HEK293 (cell line): ENCODE data around the gene SETD1A.
"Not testable (repeated sequence)": the region's sequence is repeated elsewhere in the genome, so short reads cannot be mapped to it uniquely, and the experiment has no call there.

Experiments
- CTCF ChIA-PET: fragments of 350-600 bp; formaldehyde crosslinking; extraction: SDS; loops from one replicate; lab custom pipeline; 2021; ENCODE audit warnings: antibody characterized with exemption; lab: Yijun Ruan, JAX
- POLR2A ChIA-PET: fragments of 300-600 bp; formaldehyde crosslinking; extraction: SDS; loops from one replicate; lab custom pipeline; 2020; ENCODE audit warnings: antibody characterized with exemption, inconsistent platforms; lab: Yijun Ruan, JAX
- H3K27ac ChIP-seq: fragments of 200-500 bp; sonication (Bioruptor generic); 2 replicates; pipeline ENCODE4 v1.5.1; 2014; ENCODE audit warnings: low read depth, low read length, control low read depth, inconsistent platforms; ENCODE audit errors: extremely low read depth
- H3K36me3 ChIP-seq, 2 experiments: fragments of 200-500 bp in 1 of 2; sonication (Bioruptor generic) in 1 of 2; 1 replicate in 1 of 2; 2 replicates in 1 of 2; pipeline ENCODE4 v1.5.1; 2014 to 2017; ENCODE audit warnings: inconsistent platforms in 2 of 2, low read length in 2 of 2; ENCODE audit not compliant: control insufficient read depth in 2 of 2, insufficient read depth in 1 of 2
- H3K4me1 ChIP-seq: fragments of 200-500 bp; sonication (Bioruptor generic); 2 replicates; pipeline ENCODE4 v1.5.1; 2014; ENCODE audit warnings: mild to moderate bottlenecking, low read length, inconsistent platforms; ENCODE audit not compliant: control insufficient read depth, insufficient read depth
- H3K4me3 ChIP-seq: 2 replicates; pipeline ENCODE4 v1.5.1; 2011; ENCODE audit warnings: low read depth, mild to moderate bottlenecking, control low read depth, low read length, moderate library complexity
- H3K9me3 ChIP-seq: fragments of 200-500 bp; sonication (Bioruptor generic); 2 replicates; pipeline ENCODE4 v1.5.1; 2014; ENCODE audit warnings: low read depth, low read length, inconsistent platforms; ENCODE audit not compliant: control insufficient read depth, insufficient read depth
- ATF2 ChIP-seq: fragments of 450-650 bp; formaldehyde crosslinking; IDR thresholded peaks from 2 replicates; pipeline ENCODE4 v1.5.1; 2016; ENCODE audit warnings: missing biosample characterization, missing genetic modification characterization, low read depth
- GLI2 ChIP-seq: fragments of 450-650 bp; formaldehyde crosslinking; IDR thresholded peaks from 2 replicates; pipeline ENCODE4; 2017; ENCODE audit warnings: missing biosample characterization, missing genetic modification characterization, low read depth, borderline replicate concordance
- PRDM1 ChIP-seq: fragments of 450-650 bp; formaldehyde crosslinking; IDR thresholded peaks from 2 replicates; pipeline ENCODE4; 2016; ENCODE audit warnings: missing biosample characterization, missing genetic modification characterization
- ZBTB17 ChIP-seq: fragments of 450-650 bp; formaldehyde crosslinking; IDR thresholded peaks from 2 replicates; pipeline ENCODE4 v1.5.1; 2016; ENCODE audit warnings: missing biosample characterization, missing genetic modification characterization
- ZEB2 ChIP-seq: fragments of 450-650 bp; formaldehyde crosslinking; IDR thresholded peaks from 2 replicates; pipeline ENCODE4 v1.5.1; 2016; ENCODE audit warnings: missing biosample characterization, missing genetic modification characterization
- ZNF239 ChIP-seq: fragments of 450-650 bp; formaldehyde crosslinking; IDR thresholded peaks from 2 replicates; pipeline ENCODE4 v1.5.1; 2016; ENCODE audit warnings: missing biosample characterization, missing genetic modification characterization
- ZNF24 ChIP-seq: fragments of 450-650 bp; formaldehyde crosslinking; IDR thresholded peaks from 2 replicates; pipeline ENCODE4 v1.5.1; 2016; ENCODE audit warnings: missing biosample characterization, missing genetic modification characterization
- ZNF394 ChIP-seq: fragments of 450-650 bp; formaldehyde crosslinking; IDR thresholded peaks from 2 replicates; pipeline ENCODE4 v1.5.1; 2016; ENCODE audit warnings: missing biosample characterization, missing genetic modification characterization, mild to moderate bottlenecking, moderate library complexity, borderline replicate concordance
- ZNF585B ChIP-seq: fragments of 450-650 bp; formaldehyde crosslinking; IDR thresholded peaks from 2 replicates; pipeline ENCODE4 v1.5.1; 2016; ENCODE audit warnings: missing biosample characterization, missing genetic modification characterization
- ZNF596 ChIP-seq: fragments of 450-650 bp; IDR thresholded peaks from 2 replicates; pipeline ENCODE4 v1.5.0; 2018; ENCODE audit warnings: missing biosample characterization, mild to moderate bottlenecking, missing genetic modification characterization, moderate library complexity
- ZNF600 ChIP-seq: fragments of 450-650 bp; formaldehyde crosslinking; IDR thresholded peaks from 2 replicates; pipeline ENCODE4 v1.5.1; 2016; ENCODE audit warnings: missing biosample characterization, missing genetic modification characterization
- ZNF629 ChIP-seq: fragments of 450-650 bp; formaldehyde crosslinking; IDR thresholded peaks from 2 replicates; pipeline ENCODE4 v1.5.1; 2017; ENCODE audit warnings: missing biosample characterization, missing genetic modification characterization
- ZNF639 ChIP-seq: fragments of 450-650 bp; formaldehyde crosslinking; IDR thresholded peaks from 2 replicates; pipeline ENCODE4 v1.5.1; 2016; ENCODE audit warnings: missing biosample characterization, missing genetic modification characterization
- ZNF654 ChIP-seq: fragments of 450-650 bp; formaldehyde crosslinking; IDR thresholded peaks from 2 replicates; pipeline ENCODE4 v1.5.1; 2016; ENCODE audit warnings: low read depth, missing biosample characterization, missing genetic modification characterization
- ZSCAN4 ChIP-seq: fragments of 450-650 bp; formaldehyde crosslinking; IDR thresholded peaks from 2 replicates; pipeline ENCODE4 v1.5.1; 2017; ENCODE audit warnings: missing biosample characterization, missing genetic modification characterization
- TF ChIP-seq, protein P1 (sequence below): fragments of 450-650 bp; formaldehyde crosslinking; IDR thresholded peaks from 2 replicates; pipeline ENCODE4 v1.5.1; 2016; ENCODE audit warnings: missing biosample characterization, missing genetic modification characterization

Gene SETD1A

GRCh38 chr16:30934827-30935557 lies 22.6 kb upstream of the SETD1A start (continued):
- TF ChIP-seq ZSCAN4 (tag by site-specific recombination) (no peak), ZNF585B (tag by site-specific recombination) (no peak), ZEB2 (tag by site-specific recombination) (peak; percentile 72), GLI2 (tag by site-specific recombination) (no peak), PRDM1 (tag by site-specific recombination) (peak; percentile 86), ATF2 (tag by site-specific recombination) (0 out of 2 replicates have a peak, but pooled peaks have one; percentile 7), ZNF394 (tag by site-specific recombination) (no peak), ZNF596 (tag by site-specific recombination) (no peak), ZNF629 (tag by site-specific recombination) (peak; percentile 28; the same call in 1 of the 2 replicates), ZBTB17 (peak; percentile 75), ZNF654 (peak; percentile 89), ZNF239 (tag by site-specific recombination) (no peak), ZNF24 (tag by site-specific recombination) (peak; percentile 97)
- TF ChIP-seq, protein P1, sequence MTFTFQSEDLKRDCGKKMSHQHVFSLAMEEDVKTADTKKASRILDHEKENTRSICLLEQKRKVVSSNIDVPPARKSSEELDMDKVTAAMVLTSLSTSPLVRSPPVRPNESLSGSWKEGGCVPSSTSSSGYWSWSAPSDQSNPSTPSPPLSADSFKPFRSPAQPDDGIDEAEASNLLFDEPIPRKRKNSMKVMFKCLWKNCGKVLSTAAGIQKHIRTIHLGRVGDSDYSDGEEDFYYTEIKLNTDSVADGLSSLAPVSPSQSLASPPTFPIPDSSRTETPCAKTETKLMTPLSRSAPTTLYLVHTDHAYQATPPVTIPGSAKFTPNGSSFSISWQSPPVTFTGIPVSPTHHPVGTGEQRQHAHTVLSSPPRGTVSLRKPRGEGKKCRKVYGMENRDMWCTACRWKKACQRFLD (tag by site-specific recombination) = no peak

DNA sequence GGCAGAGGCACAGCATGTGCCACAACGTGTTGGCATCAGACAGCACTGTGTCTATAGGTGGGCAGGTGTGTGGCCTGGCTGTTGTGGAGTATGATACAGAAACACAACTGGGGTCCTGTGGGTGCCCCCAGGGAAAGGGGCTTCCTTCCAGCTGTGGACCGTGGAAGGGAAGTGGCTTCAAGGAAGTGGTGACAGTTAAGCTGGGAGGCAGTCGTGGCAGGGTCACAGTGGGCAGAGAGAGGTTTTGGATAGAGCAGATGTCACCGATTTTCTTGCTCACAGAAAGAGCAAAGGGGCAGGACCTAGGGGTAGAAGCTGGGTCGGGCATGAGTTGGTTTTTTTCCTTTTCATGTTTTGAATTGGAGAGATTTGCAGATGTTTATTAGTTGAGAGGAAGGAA lies 19.9 kb upstream of the SETD1A start:
- peaks cover 17 to 81% of the 10 kb centered on the region in 2 experiments; a peak in 2 of 3 replicates for H3K36me3 ChIP-seq
- H3K4me1 ChIP-seq = no peaks in the 10 kb centered on the region
- ChIA-PET CTCF (interaction anchor here (0.7 to 0.8 kb wide), 2 partner anchors 14 to 19 kb away, joined by 3 read pairs; no protein-coding TSS in a partner anchor), POLR2A (interaction anchor here (1.1 kb wide), 1 partner anchor 166 kb away, joined by 3 read pairs; no protein-coding TSS in a partner anchor)
- no peak overlapping the region for H3K27ac ChIP-seq
- no peak overlapping the region for H3K4me3 ChIP-seq
- TF ChIP-seq ZNF600 (tag by site-specific recombination) (0 out of 2 replicates have a peak, but pooled peaks have one; percentile 28), ZNF639 (tag by site-specific recombination) (no peak)
- no peaks in the 10 kb centered on the region for H3K9me3 ChIP-seq

DNA sequence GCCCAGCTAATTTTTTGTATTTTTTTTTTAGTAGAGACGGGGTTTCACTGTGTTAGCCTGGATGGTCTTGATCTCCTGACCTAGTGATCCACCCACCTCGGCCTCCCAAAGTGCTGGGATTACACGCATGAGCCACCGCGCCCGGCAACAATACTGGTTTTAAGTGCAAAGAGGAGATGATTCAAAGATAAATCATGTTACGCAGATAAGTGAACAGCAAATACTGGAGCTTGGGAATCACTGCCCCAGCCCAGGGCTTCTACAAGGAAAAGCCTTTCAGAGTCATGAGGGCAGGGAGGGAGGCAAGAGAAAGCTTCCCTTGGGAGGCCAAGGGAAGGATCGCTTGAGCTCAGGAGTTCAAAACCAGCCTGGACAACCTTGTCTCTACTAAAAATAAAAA lies 18.0 kb upstream of the SETD1A start:
- ChIA-PET CTCF (interaction anchor here (1.2 to 6.5 kb wide), 3 partner anchors 14 to 125 kb away, joined by 5 to 74 read pairs (median 58); no protein-coding TSS in a partner anchor), POLR2A (interaction anchor here (0.7 to 3.7 kb wide), 2 partner anchors 12 kb away, joined by 3 to 15 read pairs; no protein-coding TSS in a partner anchor)
- H3K4me3 ChIP-seq, H3K4me1 ChIP-seq, H3K9me3 ChIP-seq, H3K27ac ChIP-seq: not testable (repeated sequence)
- peaks cover 23 to 80% of the 10 kb centered on the region in 2 experiments; a peak in 2 of 3 replicates for H3K36me3 ChIP-seq
